NCI-H345 (cell line): Measurements from ENCODE around the gene KDM4C.
A peak's percentile ranks its signal among the peaks of the same experiment; 100 is the strongest.
"Not testable (repeated sequence)": the region's sequence is repeated elsewhere in the genome, so short reads cannot be mapped to it uniquely, and the experiment has no call there.

Experiments used
- DNase-seq: peaks from one replicate; lab custom pipeline; 2025; lab: John Stamatoyannopoulos, UW

KDM4C gene

DNA sequence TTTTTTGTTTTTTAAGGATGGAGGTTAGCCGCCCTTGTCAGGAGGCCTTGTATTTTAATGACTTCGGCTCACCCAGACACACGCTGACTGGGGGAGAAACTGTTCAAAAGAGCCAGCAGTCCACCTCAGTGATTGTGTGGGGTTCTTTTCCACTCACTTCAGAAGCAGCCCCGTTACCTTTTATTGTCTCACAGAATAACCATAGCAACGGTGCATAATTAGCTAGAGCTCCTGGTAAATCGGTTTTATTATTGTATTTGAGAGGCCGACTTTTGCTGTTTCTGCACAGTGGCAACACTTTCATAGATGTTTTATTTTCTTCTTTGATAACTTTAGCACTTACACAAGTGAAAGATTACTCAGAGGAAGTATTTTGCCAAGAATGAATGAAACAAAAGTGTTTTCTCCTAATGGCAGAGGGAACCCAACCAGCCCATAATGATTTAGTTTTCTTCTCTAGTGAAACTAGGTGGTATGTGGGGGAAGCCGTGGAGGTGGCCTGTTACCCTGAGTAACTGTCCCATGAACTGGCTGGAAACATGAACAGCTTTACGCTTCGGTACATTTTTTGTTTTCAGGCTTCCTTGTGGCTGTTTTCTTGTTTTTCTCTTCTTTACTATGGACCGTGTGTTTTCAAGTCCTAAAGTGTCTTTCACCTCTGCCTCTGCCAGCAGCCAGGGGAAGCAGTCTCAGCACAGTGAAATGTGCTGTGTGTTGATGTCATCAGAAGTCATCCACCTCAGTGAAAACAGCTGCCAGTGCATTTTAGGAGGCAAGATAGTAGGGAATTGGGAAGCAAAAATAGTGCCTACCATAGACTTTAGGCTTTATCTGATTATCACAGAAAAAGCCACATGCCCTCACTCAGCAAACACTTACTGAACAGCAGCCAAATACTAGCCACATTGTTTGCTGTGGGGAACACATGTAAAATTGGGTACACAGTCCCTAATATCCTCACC, 414.7 kb downstream of the KDM4C start:
- no peak for DNase-seq

DNA sequence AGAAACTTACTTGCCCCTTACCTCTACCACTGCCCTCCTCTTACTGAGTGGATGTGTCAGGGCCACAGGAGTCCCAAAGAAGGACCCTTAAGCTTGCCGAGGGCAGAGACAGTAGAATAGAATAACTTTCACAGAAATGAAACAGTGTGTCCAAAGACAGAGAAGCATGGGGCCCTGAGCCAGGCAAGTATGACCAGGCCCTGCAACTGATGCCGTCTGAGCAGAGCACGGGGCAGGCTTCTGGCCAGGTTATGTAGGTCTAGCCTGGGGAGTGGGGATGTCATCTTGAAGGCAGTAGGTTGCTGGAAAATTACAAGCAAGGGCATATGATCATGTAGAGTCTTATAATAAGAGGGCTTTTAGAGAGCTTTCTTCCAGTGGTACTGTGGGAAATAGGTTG, 415.4 kb downstream of the KDM4C start:
- no peak for DNase-seq

DNA sequence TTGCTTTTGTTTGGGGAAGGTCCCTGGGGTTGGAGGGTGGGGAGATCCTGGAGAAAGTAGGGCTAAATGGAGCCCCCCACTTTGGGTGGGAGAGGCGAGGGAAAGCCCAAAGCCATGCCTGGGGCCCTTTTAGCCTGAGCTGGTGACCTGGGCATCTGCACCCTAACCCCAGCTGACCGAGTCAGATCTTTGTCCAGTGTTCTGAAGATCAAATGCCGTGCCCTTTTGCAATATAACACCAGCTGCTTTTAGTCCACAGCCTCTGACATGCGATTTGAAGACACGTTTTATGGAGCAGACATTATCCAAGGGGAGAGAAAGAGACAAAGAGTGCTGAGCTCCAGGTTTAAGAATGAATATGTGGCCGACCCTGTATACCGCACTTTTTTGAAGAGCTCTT, 416.5 kb downstream of the KDM4C start:
- DNase-seq: no peak

DNA sequence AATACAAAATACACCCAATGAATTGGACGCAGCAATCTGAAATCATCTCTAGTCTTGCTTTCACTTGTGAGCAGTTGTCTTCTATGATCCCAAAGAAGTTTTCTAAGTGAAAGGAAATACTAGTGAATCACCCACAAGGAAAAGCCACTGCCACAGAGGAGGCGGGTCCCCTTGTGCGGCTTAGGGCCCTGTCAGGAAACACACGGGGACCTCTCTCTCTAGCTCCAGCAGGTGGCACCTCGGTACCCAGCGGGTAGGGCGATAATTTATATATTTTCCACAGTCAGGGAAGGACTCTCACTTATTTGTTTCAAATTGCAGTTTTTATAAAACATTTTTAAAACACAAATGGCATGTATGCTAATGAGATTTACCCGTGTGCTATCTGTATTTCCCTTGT, 417.1 kb downstream of the KDM4C start:
- no peak for DNase-seq

DNA sequence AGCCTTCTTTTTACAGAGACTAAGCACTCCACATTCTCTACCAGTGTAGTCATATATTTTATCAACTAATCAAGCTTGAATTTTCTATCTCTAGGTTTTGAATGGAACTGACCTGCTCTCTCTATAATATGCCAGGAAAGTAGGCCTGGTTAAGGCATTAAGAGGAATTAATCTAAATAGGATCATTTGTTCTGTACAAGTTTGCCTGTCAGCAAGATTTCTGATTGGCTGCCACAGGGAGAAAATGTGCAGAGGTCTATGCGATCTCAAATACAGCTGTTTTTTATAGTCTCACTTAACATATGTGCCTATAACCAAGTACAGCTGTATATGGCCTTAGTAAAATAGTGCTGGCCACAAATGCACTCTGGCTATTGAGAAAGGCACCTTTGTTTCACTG, 418.8 kb downstream of the KDM4C start:
- DNase-seq: no peak

DNA sequence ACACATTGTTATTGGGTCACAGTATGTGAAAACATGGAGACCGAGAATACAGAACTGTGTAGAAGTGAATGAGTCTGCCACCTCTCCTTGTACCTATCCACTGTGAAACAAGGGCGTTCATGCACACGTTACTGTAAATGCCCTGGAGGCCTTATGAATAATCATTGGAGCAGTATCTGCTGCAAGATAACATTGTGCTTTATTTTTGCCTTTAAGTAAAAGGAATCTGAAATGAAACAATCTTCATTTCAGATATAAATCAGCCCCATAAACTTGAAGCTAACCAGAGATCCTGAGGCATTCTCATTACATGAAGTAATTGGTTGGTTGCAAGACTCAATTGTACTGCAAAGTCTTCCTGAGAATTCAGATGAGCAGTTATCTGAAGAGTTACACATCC, 419.6 kb downstream of the KDM4C start:
- DNase-seq: no peak

DNA sequence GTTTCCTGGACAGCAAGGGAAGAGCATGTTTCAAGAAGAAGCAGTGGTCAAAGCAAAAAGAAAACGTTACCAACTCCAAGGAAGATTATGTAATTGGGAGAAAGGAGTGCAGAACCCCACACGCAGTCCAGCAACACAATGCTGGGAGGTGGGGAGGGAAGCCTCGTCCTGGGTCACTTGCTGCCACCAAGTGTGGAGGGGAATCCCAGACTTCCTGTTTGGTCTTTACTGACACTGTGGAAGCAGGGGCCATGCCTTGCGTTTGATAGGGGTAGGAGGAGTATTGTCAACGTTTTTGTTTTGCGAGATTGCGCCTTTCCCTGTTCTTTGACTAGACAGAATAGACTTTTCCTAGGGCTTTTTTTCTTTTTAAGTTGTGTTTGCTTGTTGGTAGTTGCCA, 421.0 kb downstream of the KDM4C start:
- DNase-seq: no peak

DNA sequence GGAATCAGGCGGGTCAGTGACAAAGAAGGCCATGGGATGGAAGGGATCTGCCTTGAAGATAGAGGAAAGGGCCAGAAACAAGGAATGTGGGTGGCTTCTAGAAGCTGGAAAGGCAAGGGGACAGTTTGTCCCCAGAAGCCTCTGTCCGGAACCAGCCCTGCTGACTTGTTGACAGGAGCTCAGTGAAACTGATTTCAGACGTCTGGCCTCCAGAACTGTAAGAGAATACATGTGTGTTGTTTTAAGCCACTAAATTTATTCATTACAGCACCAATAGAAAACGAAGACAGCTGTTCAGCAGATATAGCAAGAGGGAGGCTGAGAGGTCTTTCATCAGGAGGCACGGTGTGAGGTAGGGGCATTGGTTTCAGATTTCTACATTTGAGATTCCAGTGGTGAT, 422.5 kb downstream of the KDM4C start:
- DNase-seq: no peak

DNA sequence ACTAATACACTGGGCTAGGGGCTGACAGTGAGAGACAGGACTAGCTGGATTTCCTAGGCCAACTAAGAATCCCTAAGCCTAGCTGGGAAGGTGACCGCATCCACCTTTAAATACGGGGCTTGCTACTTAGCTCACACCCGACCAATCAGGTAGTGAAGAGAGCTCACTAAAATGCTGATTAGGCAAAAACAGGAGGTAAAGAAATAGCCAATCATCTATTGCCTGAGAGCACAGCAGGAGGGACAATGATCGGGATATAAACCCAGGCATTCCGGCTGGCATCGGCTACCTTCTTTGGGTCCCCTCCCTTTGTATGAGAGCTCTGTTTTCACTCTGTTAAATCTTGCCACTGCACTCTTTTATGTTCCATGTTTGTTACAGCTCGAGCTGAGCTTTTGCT, 425.4 kb downstream of the KDM4C start:
- not testable (repeated sequence) for DNase-seq

DNA sequence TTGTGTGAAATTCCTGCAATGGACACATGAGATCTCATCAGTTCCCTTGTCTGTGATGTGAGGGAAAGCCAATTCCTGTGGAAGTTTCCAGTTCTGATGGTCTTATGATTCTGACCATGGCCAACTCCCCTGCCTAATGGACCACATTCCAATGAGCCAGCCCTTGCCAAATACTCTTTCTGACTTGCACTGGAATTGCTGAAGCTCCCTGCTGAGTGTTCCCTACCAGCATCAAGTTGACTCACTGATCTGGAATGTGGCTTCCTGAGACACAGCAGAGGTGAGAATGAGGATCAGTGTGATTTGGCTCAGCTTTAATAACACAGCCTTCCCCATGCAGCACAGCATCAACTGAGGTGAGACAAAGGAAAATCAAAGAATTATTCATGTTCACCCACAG, 427.8 kb downstream of the KDM4C start:
- no peak for DNase-seq

DNA sequence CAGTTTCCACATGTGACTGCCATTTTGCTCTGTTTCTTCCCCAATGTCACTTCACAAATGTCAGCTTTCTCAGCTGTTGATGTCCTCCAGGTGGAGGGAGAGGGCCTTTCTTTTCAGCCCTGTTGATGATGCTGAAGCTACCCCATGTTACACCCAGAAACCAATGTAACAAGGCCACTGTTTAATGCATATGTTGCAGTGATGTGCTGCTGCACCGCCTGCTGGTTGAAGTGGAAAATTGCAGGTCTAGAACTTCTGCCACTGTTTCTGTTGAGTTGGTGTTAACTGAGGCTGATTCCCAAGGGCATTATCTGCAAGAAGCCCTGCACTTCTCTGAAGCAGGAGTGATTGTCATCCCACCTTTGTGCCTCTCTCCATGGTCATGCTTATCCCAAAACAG, 428.4 kb downstream of the KDM4C start:
- no peak for DNase-seq

DNA sequence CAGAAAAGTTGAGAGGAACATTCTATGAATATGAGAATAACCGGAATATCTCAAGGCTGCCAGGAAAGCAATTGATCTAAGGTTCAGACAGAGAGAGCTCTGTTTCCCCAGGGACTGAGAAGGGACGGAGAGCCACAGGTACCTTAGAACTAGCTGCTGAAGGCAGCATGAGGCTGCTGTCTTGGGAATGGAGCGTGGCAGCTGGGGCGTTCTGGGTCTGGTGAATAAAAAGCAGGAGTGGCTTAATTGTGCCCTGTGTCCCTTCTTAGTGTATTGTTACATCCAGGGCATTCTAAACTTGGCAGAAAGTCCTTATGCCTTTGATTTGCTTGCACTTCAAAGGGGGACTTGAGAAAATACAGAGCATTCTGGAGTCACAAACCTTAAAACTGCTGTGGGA, 434.5 kb downstream of the KDM4C start:
- DNase-seq: no peak

DNA sequence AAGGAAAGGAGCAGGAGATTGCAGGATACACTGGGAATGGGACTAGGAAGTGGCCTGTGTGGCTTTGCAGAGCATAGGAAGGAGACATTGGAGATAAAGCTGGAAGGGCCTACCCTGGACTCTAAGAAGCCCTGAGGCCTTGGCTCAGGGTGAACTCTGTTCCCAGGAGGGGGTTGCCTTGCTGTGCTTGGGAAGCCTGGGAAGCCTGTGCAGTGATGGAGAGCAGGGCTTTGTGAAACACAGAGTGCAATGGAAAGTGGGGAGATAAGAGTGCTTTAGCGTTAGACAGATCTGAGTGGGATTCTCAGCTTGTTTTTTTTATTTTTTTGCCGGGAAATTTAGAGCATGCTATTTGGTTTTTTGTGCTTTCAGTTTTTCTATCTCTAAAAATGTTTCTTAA, 437.8 kb downstream of the KDM4C start:
- no peak for DNase-seq

DNA sequence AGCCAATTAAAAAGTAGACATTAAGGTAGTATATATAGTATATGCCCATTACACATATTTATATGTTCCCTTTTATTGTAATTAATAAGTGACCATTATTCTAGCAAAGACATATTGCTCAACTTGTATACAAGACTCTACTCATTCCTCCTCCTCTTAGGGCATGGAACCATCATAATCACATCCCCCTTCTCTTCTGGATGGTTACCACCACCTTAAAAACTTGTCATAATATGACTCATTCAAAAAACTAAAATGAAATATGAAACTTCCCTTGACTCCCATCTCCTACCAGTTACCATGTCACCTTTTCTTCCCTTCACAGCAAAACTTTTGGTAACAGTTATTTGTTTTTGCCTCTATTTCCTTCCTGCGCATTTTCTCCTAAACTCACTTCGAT, 438.7 kb downstream of the KDM4C start:
- no peak for DNase-seq

DNA sequence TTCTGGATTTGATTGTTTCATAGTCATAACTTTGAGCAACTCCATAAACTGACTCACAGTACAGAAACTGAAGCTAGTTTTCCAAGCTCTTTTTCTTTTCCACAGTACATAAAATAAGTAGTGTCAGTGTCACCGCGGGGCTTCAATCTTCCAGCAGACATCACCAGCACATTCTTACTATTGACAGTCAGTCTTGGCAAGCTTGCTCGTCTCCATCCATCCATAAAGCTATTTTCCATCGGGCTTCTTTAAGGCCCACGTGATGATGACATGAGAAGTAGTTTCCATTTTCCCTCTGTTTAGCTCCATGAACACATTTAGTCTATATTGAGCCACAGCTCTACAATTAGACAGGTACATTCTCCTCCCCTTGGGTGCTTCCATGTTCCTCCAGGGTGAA, 443.4 kb downstream of the KDM4C start:
- DNase-seq: no peak

DNA sequence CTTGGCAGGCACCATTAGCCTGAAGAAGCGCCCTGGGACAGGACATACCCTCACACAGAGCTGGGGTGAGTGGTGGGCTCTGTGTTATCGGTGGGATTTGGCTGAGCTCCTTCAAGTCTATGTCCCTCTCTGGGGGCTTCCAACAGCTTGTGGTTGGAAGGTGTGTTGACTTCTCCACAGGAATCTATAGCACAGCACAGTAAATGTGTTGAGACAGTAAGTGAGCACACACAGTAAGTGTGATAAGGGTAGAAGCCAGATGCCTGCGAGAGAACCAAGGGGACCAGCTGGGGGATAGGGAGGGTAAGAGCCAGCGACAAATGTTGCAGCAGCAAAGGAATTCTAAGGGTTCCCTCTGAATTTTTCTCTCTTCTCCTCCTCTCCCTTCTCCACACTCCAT, 448.0 kb downstream of the KDM4C start:
- DNase-seq: no peak

DNA sequence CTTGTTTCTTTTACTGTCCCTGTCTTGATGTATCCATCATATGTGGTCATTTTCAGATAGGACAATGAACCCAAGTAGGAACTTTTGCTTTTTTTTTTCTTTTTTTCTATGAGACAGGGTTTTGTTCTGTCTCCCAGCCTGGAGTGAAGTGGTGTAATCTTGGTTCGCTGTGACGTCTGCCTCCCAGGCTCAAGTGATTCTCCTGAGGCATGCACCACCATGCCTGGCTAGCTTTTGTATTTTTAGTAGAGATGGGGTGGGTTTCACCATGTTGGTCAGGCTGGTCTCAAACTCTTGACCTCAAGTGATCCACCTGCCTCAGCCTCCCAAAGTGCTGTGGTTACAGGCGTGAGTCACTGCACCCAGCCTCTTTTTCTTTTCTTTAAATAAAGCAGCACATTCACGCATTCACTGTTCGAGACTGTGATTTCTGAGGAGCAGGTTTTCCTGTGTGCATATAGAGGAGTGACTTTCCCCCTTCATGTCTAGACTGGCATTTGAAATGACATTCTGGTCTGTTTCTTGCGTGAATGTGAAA, 448.5 kb downstream of the KDM4C start:
- no peak for DNase-seq

DNA sequence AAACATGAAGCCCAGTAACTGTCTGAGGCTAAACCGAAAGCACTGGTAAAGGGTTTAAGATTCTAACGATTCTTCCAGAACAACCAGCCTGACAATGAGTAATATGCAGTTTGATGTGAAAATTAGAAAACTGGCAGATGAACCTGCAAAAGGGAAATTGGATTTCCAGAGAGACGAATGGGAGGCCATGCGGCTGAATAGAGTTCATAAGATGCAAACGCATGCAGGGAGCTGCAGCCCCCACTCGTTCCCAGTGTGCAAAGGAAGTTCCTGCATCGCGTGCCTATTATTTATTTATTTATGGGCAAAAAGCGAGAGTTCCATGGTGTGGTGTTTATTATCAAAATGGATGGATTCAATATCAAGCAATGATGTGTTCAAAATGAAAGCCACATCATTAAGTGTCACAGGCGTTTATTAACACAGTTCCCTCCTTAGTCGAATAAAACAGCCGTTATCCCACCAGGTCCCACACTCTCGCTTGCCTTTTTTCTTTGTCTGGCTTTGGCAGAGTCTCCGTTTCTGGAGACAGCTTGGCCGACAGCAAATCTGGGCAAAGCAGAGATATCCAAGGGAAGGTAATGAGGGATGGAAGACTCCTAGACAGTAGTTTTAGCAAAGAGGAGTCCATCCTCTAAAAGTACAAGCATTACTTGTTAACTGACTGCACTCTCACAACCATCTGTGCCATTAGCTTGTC, 451.4 kb downstream of the KDM4C start:
- no peak for DNase-seq

DNA sequence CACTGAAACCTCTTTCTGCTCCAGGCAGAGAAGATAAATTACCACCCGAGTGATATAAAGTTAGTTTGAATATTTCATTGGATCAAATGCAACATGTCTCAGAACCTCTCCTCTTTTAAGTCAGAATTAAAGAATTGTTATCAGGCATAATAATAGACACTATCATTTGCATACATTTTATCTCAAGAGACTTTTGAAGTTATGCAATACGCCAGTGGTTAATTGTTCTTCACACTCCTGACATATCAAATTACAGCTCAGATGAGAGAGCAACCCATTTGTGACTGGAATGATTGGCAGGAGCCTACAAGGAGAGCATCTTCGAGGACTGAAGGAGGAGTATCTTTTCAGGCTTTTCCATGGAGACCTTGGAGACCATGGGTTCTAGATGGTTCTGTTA, 452.2 kb downstream of the KDM4C start:
- DNase-seq: no peak

DNA sequence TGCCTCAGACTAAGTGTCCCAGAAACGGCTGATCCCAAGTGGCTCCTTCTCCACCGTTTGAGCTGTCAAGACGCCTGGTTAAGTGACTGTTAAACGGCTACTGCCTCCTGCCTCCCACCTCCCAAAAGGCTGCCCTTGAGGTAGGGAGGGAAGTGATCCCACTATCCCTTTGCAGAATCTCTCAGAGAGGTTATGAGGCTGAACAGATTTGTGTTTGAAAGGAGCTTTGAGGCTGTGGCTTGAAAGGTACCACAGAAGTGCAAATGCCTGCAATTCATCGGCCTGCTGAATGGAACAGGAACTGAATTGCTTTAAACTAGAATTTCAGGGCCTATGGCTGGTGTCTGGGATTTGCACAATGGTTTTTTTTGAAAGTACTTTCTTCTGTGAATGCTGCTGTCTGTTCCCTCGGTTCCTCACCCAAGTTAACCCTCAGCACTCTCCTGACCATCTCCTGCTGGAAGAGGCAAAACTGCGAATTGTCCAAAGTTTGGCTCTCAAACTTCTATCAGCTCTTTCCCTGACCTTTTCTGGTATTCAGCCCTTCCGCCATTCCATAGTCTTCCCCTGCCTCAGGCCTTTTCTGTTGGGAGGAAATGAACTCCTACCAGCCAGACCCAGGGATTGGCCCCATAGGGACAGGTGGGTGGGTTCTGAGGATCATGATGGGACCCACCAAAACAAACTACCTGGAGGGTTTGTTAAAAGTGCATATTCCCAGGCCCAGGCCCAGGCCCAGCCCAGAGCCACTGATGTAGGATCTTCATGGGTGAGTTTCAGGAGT, 453.3 kb downstream of the KDM4C start:
- DNase-seq: no peak

DNA sequence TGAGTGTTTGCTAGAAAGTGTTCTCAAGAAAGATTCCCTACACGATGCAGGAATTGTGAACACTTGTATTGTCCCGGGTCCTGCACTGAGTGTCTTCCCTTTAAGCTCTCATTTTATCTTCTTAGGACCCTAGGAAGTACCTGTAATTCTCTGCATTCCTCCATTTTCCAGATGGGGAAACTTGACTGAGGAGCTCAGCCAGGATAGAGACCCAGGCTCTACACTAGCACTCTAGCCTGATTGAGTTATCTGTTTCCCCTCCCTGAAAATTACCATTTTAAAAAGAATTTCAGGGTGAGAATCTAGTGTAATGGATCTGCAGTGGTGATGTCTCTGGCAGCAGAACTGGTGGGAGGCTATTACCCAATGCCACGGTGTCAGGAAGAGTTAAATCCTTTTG, 453.9 kb downstream of the KDM4C start:
- DNase-seq: no peak

DNA sequence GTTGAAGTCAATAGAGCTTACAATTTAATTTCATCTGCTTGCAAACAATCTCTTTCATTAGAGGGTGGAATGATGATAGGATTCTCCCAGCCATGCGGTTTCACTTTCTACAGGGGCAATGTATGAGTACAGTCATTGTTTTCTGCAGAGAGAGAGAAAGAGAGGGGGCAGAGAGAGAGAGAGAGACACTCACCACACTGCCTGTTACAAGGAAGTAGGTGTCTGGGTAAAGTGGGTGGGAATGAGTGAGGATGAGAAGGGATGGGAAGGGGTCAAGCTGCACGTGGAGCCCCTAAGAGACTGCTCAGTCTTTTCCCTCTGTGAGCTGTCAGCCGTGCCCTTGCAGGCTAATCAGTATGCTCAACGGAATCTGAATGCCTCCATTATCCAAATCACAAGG, 454.3 kb downstream of the KDM4C start:
- DNase-seq: peak; percentile 10
